HS-27A (cell line): ENCODE measurements around the gene VIM.

Source experiments
- DNase-seq: peaks from one replicate; pipeline ENCODE4 v3.0.0-alpha.2; 2012; ENCODE audit warnings: low read depth, missing footprints

The VIM gene

GRCh38 chr10:17228091-17229015, at the start of gene VIM:
VIM (plus strand) TSS chr10:17228241; CDS start chr10:17229423, 1,182 bp downstream.
- no peak for DNase-seq

GRCh38 chr10:17179002-17179401, 49.0 kb upstream of the VIM start:
- no peak for DNase-seq

GRCh38 chr10:17181110-17181509, 46.9 kb upstream of the VIM start:
- no peak for DNase-seq

- DNase-seq = no peak
Observed at GRCh38 chr10:17181751-17182150, 46.3 kb upstream of the VIM start.

- DNase-seq = no peak
Observed at GRCh38 chr10:17183110-17183509, 44.9 kb upstream of the VIM start.

- no peak for DNase-seq
Observed at GRCh38 chr10:17185873-17186272, 42.2 kb upstream of the VIM start.

- no peak for DNase-seq
Observed at GRCh38 chr10:17188644-17189172, 39.3 kb upstream of the VIM start.

- DNase-seq = no peak
Observed at GRCh38 chr10:17190602-17191001, 37.4 kb upstream of the VIM start.

- DNase-seq = no peak
Observed at GRCh38 chr10:17195083-17195482, 33.0 kb upstream of the VIM start.

GRCh38 chr10:17196045-17196444, 32.0 kb upstream of the VIM start:
- DNase-seq = no peak

GRCh38 chr10:17196573-17196972, 31.5 kb upstream of the VIM start:
- no peak for DNase-seq

- no peak for DNase-seq
Observed at GRCh38 chr10:17199351-17199804, 28.7 kb upstream of the VIM start.

- no peak for DNase-seq
Observed at GRCh38 chr10:17200001-17200911, 27.8 kb upstream of the VIM start.

GRCh38 chr10:17200912-17201793, 26.9 kb upstream of the VIM start, which contains the start of gene TRDMT1:
TRDMT1 (minus strand) TSS chr10:17201672; CDS start chr10:17201634, 38 bp downstream.
- no peak for DNase-seq

GRCh38 chr10:17201794-17202116, 26.3 kb upstream of the VIM start:
- DNase-seq = no peak

GRCh38 chr10:17202506-17202905, 25.5 kb upstream of the VIM start:
- DNase-seq = no peak

- no peak for DNase-seq
Observed at GRCh38 chr10:17202999-17203398, 25.0 kb upstream of the VIM start.

- DNase-seq = no peak
Observed at GRCh38 chr10:17203416-17203815, 24.6 kb upstream of the VIM start.

- DNase-seq = no peak
Observed at GRCh38 chr10:17206210-17206709, 21.8 kb upstream of the VIM start.

GRCh38 chr10:17208476-17208875, 19.6 kb upstream of the VIM start:
- DNase-seq = no peak

- no peak for DNase-seq
Observed at GRCh38 chr10:17209302-17209701, 18.7 kb upstream of the VIM start.
